GM18505 (cell line): ENCODE data around the gene DPEP1.
"Not testable (repeated sequence)": the region's sequence is repeated elsewhere in the genome, so short reads cannot be mapped to it uniquely, and the experiment has no call there.

ENCODE experiments used
- ATAC-seq: cut with Tn5 transposase; IDR thresholded peaks from one replicate; pipeline ENCODE4 v1.9.1; 2021; ENCODE audit not compliant: unreplicated experiment
- POLR2A ChIP-seq: IDR thresholded peaks from 4 replicates; pipeline ENCODE4 v1.6.1; 2011; ENCODE audit warnings: borderline replicate concordance; ENCODE audit not compliant: insufficient read depth, insufficient read length; ENCODE audit errors: extremely low read depth

DPEP1 gene

GRCh38 chr16:89670496-89671431 is 57.3 kb downstream of the DPEP1 start:
- no peak for ATAC-seq
- no peak for TF ChIP-seq POLR2A

DNA sequence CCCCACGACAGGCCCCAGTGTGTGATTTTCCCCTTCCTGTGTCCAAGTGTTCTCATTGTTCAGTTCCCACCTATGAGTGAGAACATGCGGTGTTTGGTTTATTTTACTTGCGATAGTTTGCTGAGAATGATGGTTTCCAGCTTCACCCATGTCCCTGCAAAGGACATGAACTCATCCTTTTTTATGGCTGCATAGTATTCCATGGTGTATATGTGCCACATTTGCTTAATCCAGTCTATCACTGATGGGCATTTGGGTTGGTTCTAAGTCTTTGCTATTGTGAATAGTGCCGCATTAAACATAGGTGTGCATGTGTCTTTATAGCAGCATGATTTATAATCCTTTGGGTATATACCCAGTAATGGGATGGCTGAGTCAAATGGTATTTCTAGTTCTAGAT is 58.1 kb downstream of the DPEP1 start:
- not testable (repeated sequence) for ATAC-seq

- no peak for ATAC-seq
- no peak for TF ChIP-seq POLR2A
These were observed 58.9 kb downstream of the DPEP1 start for GRCh38 chr16:89672177-89672941.

DNA sequence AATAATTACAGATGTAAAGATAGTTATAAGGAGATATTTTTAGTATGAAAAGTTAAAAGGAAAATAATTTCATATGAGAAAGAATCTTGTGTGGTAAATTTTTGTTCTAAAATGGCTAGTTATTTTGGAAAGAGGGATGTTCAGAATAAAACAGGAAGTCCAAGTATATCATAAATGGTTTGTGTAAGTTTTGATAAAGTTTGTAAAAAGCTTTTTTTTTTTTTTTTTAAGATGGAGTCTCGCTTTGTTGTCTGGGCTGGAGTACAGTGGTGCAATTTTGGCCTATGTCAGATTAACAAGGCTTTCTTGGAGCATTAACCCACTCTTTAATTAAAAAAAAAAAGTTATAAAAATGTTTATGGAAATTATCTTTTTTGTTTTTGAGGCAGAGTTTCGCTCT is 64.8 kb downstream of the DPEP1 start:
- no peak for TF ChIP-seq POLR2A
- ATAC-seq: no peak

GRCh38 chr16:89685916-89686315 is 72.5 kb downstream of the DPEP1 start:
- TF ChIP-seq POLR2A: no peak
- ATAC-seq: no peak

DNA sequence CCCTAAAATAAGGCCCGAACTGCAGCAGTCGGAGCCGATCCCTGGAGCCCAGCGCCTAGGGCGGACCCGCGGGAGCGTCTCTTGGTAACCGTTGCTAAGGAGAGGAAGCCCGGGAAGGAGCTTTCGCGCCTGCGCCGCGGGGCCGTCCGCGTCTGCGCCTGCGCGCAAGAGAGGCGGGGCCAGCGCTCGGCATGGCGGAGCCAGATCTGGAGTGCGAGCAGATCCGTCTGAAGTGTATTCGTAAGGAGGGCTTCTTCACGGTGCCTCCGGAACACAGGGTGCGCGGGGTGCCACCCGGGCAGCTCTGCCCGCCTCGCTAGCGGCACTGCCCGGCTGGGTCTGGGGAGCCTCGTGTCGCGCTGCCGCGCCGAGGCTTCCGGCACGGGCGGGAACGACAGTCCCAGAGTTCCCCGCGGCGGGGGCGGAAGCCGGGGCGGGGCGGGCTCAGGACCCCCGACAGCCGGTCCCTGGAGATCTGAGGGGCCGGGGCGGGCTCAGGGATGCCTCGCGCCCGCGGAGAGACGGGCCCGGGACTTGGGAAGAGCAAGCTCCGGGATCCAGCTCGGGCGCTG is 73.2 kb downstream of the DPEP1 start, which contains the start of gene CDK10:
CDK10 (plus strand) TSS at position 170 of the 572 bp plus-strand sequence; CDS start at position 192, 22 bp downstream.
- peak; percentile 96 for TF ChIP-seq POLR2A
- peak; percentile 69 for ATAC-seq

DNA sequence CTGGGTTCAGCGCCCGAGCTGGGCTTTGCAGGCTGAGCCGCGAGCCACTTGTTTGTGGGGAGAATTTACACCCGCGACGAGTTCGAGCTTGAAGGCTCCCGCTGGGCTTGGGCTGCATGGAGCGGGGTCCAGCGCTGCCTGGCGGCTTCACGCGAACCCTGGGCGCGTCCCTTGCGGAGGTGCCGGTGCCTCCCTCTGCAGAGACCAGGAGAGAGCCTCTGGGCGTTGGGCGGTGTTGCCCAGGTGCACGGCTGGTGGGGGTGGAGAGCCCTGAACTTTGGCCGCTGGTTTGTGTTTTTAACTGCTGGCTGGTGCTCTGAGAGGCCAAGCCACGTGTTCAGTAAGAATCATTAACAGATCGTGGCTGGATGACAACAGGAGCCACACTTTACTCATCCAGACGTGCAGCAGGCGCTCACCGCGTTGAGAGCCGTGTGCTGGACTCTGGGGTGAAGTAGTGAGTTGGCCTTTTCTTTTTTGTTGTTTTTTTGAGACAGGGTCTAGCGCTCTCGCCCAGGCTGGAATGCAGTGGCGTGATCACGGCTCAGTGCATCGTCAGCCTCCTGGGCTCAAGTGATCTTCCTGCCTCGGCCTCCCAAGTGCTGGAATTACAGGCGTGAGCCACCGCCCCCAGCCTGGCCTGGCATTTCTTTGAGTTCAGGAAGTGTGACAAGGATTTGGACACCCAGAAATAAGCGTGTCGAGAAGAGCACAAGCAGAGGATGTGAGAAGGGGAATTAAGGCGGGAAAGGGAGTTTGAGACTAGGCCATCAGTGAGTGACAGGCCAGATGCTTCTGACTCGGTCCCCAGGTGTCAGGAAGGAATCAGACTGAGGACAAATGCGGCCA is 73.9 kb downstream of the DPEP1 start:
- ATAC-seq: peak; percentile 42
- TF ChIP-seq POLR2A: no peak
